Duodenal mucosa (tissue), 2 donors: ENCODE measurements around the gene IFT122.

Experiments used
- H3K27ac ChIP-seq: one replicate; pipeline ENCODE4 v1.7.0; 2013; ENCODE audit warnings: low read depth, low read length
- H3K27me3 ChIP-seq, 2 donors: one replicate each; pipeline ENCODE4 v1.7.0; 2013; ENCODE audit warnings: low read length in 2 of 2, control low read depth in 1 of 2; ENCODE audit not compliant: insufficient read depth in 2 of 2, control insufficient read depth in 1 of 2
- H3K36me3 ChIP-seq, 2 donors: one replicate each; pipeline ENCODE4 v1.7.0; 2013; ENCODE audit warnings: low read length in 2 of 2, control low read depth in 1 of 2; ENCODE audit not compliant: insufficient read depth in 2 of 2, control insufficient read depth in 1 of 2
- H3K4me1 ChIP-seq, 2 donors: one replicate each; pipeline ENCODE4 v1.7.0; 2013; ENCODE audit warnings: low read length in 2 of 2, control low read depth in 1 of 2; ENCODE audit not compliant: insufficient read depth in 2 of 2, control insufficient read depth in 1 of 2
- H3K4me3 ChIP-seq, 2 donors: one replicate each; pipeline ENCODE4 v1.7.0; 2013; ENCODE audit warnings: low read length in 2 of 2, low read depth in 1 of 2
- H3K9ac ChIP-seq, 2 donors: one replicate each; pipeline ENCODE4 v1.7.0; 2013; ENCODE audit warnings: low read length in 2 of 2, low read depth in 1 of 2
- H3K9me3 ChIP-seq, 2 donors: one replicate each; pipeline ENCODE4 v1.7.0; 2013; ENCODE audit warnings: low read length in 2 of 2, control low read depth in 1 of 2; ENCODE audit not compliant: control insufficient read depth in 1 of 2

Gene IFT122

DNA sequence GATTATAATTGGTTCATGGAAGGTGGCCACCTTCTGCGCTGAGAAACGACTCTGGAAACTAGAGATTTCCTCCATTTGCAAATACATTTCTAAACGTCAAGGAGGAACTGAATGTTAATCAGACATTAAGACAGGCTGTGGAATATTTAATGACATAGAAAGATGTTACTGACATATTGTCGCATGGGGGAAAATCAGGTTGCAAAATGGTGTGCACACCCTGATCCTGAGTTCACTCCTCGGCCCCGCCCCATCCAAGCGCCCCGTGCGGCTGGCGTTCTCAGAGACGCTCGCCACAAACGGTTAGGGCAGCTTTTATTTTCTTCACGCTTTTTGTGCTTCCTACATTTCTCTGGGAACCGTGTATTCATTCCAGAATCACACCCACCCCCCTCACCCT lies 113.7 kb downstream of the IFT122 start:
- Histone ChIP-seq H3K27me3 (no peaks in the 10 kb centered on the region), H3K9ac (no peak overlapping the region), H3K27ac (no peak overlapping the region), H3K4me3 (peak overlapping the region in 1 of 2 donors; percentile 32), H3K9me3 (no peaks in the 10 kb centered on the region), H3K36me3 (peaks cover 0 to 3% of the 10 kb centered on the region in 2 donors), H3K4me1 (peaks cover 4 to 12% of the 10 kb centered on the region in 2 donors)

DNA sequence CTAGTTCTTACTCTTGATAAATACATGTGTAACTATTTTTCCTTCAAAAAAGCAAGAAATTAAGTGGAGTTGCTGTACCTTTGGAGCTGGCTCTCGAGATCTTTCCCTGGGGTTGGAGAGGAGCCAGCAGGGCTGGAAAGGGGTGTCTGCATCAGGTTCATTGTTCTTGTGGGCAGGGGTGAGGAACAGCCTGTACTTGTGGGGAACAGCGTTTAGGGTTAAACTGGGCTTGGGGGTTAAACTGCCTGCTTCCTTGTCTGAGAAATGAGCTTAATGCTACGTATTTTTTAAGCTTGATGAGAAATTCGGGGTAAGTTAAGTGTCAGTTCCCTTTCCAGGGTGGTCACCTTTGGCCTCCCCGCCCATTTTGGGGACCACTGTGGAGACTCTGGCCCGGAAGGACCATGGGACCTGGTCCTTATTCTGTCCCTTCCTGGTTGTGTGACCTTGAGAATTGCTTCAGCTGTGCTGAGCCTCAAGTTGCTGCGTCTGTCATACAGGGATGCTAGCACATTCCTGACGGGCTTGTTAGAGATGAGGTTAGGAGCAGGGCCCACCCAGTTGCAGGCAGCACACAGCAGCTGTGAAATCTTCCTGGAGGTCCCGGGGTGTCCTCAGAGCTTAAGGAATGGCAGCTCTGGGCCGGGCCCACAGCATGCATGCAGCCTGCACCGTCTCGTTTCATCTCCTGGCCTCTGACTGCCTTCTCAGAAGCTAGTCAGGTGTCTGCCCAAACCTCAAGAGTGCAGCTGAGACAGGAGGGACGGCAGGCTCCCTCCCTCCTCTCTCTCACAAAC lies 114.5 kb downstream of the IFT122 start:
- H3K36me3 ChIP-seq = peaks cover 0 to 3% of the 10 kb centered on the region in 2 donors
- H3K9me3 ChIP-seq = no peaks in the 10 kb centered on the region
- no peak overlapping the region for H3K9ac ChIP-seq
- no peaks in the 10 kb centered on the region for H3K27me3 ChIP-seq
- no peak overlapping the region for H3K27ac ChIP-seq
- H3K4me3 ChIP-seq = no peak overlapping the region
- peaks cover 6 to 17% of the 10 kb centered on the region in 2 donors for H3K4me1 ChIP-seq

DNA sequence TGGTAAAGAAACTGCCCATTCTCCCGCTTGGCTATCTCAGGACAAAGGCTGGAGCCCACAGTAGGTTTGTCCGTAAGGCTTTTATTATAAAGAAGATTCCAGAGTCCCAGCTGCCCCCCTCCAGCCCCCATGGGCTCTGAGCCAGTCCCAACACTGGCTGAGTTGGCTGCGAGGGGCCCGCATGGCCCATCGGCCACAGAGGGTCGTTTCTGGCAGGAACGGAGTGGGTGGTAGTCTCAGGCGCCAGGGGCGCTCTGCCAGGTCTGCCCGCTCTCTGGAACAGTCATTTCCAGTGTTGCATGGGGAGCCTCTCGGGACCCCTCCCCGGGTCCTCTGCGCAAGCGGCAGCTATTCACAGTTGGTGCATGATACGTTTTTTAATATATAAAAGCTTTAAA lies 115.1 kb downstream of the IFT122 start:
- Histone ChIP-seq H3K9me3 (no peaks in the 10 kb centered on the region), H3K4me1 (peaks cover 12 to 17% of the 10 kb centered on the region in 2 donors), H3K27ac (no peak overlapping the region), H3K4me3 (no peak overlapping the region), H3K9ac (no peak overlapping the region), H3K36me3 (peaks cover 0 to 4% of the 10 kb centered on the region in 2 donors), H3K27me3 (no peaks in the 10 kb centered on the region)

DNA sequence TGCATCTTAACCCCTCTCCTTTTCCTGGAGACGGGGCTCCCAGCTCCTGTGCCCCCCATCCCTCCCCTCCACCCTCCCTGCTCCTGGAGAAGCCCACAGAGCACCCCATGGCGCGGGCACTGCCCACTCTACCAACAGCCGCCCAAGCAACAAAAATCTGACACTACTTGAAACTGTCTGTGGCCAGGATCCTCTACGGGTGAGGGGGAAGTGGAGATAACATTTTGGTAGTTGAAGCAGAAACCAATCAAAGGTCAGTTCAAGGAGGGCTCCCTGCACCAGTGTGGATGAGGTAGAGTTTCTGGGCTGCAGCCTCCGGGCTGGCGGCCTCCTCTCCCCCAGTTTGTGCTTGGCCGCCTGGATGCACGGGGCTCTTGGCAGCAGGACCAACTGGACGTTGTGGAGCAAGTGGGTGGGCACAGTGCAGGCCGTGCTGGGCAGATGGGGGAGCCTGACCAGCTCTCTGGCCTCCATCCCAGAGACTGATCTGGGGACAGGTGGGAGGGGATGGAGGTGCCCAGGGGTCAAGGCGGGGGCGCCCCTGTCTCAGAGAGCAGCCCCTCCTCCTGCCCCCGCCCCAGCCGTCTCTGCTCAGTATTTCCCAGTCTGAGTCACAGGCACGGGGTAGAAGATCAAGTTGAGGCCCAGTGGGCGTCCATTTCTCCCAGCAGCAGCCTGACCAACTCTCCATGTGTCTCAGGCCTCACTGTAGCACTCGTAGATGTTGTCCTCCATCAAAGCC lies 115.8 kb downstream of the IFT122 start:
- peaks cover 0 to 6% of the 10 kb centered on the region in 2 donors for H3K36me3 ChIP-seq
- H3K4me1 ChIP-seq = peaks cover 14 to 17% of the 10 kb centered on the region in 2 donors
- H3K27me3 ChIP-seq = no peaks in the 10 kb centered on the region
- no peak overlapping the region for H3K9ac ChIP-seq
- no peaks in the 10 kb centered on the region for H3K9me3 ChIP-seq
- no peak overlapping the region for H3K4me3 ChIP-seq
- H3K27ac ChIP-seq = no peak overlapping the region

DNA sequence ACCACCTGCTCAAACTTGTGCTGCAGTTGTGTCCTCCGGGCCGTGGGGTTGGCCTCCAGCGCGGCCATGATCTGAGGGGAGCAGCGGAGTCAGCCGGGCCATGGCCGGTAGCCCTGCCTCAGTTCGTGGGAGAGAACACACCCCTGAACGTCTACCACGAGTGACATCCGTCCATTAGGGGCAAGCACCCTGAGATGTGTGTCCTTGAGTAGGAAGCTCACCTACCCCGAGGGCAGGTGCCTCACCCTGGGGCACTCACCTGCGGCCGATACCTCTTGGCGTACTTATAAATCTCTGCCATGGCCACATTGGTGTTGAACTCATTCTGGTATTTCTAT lies 116.3 kb downstream of the IFT122 start:
- H3K9me3 ChIP-seq = no peaks in the 10 kb centered on the region
- H3K9ac ChIP-seq = no peak overlapping the region
- H3K27me3 ChIP-seq = no peaks in the 10 kb centered on the region
- H3K4me1 ChIP-seq = peaks cover 17 to 20% of the 10 kb centered on the region in 2 donors
- peaks cover 0 to 6% of the 10 kb centered on the region in 2 donors for H3K36me3 ChIP-seq
- no peak overlapping the region for H3K27ac ChIP-seq
- H3K4me3 ChIP-seq = no peak overlapping the region

DNA sequence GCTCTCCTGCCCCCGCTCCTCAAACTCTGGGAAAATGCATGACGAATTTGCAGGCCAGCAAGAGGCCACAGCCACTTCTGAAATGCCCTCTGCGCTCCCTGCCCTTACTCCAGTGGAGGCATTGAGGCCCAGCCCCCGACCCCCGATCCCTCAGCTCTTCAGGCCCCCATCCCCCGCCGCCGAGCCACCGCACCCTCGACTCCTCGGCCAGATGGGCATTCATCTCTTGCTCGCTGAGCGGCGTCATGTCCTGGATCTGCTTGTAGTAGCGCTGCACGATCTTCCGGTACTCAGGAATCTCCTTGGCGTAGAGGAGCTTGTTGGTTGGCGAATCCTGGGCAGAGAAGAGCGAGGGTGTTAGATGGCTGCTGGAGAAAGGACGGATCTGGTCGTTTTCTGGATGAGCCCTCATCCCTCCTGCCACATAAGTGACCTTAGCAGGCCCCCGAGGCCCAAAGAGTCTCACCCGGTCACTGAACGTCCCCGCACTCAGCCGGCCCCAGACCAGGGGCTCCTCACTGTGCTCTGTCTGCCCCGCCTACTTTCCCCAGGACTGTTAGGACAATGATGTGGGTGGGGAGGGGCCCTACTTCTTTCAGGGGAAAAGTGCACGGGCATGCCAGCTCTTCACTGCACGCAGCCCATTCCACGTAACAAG lies 117.0 kb downstream of the IFT122 start:
- H3K27me3 ChIP-seq = no peaks in the 10 kb centered on the region
- H3K4me3 ChIP-seq = no peak overlapping the region
- no peak overlapping the region for H3K9ac ChIP-seq
- H3K36me3 ChIP-seq = peaks cover 0 to 6% of the 10 kb centered on the region in 2 donors
- H3K27ac ChIP-seq = no peak overlapping the region
- H3K9me3 ChIP-seq = no peaks in the 10 kb centered on the region
- peaks cover 17 to 21% of the 10 kb centered on the region in 2 donors for H3K4me1 ChIP-seq

DNA sequence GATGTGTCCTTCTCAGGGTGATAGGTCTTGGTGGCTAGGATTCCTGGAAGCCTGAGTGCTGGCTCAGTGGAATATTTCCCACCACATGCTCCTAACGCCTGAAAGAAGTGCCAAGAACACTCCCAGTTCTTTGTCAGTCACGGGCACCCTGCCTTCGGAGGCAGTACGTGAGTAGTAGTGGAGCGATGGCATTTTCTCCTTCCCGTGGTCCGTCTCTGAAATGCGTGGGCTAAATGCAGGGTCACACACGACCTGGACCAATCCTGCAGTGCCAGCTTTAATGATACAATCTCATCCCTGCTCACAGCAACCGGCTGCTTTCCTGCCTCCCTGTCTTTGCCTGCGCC lies 117.5 kb downstream of the IFT122 start:
- Histone ChIP-seq H3K4me1 (peaks cover 17 to 21% of the 10 kb centered on the region in 2 donors), H3K27ac (no peak overlapping the region), H3K9ac (no peak overlapping the region), H3K36me3 (peaks cover 0 to 10% of the 10 kb centered on the region in 2 donors), H3K9me3 (no peaks in the 10 kb centered on the region), H3K4me3 (no peak overlapping the region), H3K27me3 (no peaks in the 10 kb centered on the region)

DNA sequence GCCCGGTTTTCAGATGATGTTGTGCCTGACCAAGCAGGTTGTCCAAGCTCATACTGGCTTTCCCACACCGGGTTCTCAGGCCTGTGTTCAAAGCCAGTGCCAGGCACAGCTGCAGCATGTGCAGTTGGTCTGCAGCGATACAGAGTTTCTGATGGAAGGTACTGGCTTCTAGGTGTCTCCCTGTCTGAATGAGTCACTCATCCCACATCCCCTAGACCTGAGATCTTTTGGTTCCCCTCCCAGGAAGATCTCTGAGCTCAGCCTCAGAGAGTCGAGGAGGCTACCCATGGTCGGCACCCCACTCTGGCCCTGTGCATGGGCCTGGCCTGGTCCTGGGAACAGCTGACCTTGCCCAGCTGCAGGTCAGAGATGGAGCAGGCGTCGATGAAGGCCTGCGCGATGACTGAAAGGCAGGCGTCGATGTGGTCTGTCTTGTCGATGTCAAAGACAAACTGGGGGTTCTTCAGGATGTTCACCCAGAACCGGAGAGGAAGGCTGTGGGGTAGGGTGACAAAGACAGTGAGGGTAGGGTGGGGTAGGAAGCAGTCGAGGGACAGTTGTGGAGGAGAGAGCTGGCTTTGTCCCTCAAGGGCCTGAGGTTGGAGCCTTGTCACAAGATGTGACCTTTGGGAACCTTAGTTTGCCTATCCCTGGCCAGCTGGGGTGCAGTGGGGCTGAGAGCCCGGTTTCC lies 118.2 kb downstream of the IFT122 start:
- no peaks in the 10 kb centered on the region for H3K9me3 ChIP-seq
- H3K27me3 ChIP-seq = no peaks in the 10 kb centered on the region
- H3K9ac ChIP-seq = no peak overlapping the region
- H3K36me3 ChIP-seq = peaks cover 0 to 17% of the 10 kb centered on the region in 2 donors
- peaks cover 16 to 21% of the 10 kb centered on the region in 2 donors for H3K4me1 ChIP-seq
- no peak overlapping the region for H3K4me3 ChIP-seq
- H3K27ac ChIP-seq = no peak overlapping the region

DNA sequence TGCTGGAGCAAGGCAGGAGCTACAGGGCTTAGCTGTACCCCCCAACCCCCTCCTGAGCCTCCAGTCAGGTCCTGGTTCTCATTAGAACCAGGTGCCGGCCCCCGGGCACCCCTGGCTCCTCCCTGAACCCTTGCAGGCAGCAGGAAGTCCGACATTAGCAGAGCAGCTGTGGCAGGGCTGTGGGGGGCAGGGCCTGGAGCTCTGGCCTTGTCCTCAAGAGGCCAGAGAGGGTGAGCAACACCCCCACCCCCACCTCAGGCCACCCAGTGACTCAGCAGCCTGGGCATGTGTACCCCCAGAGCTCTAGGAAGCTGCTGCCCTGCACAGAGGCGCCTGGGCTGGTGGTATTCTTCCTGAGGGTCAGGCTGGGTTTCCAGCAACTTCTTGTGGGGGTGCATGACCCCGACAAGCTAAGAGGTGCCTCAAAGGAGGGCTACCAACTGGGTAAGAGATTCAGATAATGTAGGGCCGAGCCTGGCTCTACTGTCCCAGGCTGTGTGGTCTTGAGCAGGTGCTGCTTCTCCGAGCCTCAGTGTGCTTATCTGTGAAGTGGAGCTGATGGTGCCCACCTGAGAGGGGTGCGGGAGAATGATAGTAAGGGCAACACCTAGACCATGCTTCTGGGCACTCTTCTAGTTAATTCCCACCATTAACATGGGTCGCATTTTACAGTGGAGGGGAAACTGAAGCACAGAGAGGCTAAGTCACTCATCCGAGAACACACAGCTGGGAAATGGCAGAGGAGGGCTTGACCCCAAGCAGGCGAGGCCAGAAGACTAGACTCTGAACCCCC lies 118.9 kb downstream of the IFT122 start:
- H3K36me3 ChIP-seq = peaks cover 0 to 20% of the 10 kb centered on the region in 2 donors

More for the DNA sequence above, 118.9 kb downstream of the IFT122 start:
- no peak overlapping the region for H3K9ac ChIP-seq
- H3K9me3 ChIP-seq = no peaks in the 10 kb centered on the region
- peaks cover 8 to 21% of the 10 kb centered on the region in 2 donors for H3K4me1 ChIP-seq
- no peak overlapping the region for H3K27ac ChIP-seq
- H3K4me3 ChIP-seq = no peak overlapping the region
- H3K27me3 ChIP-seq = no peaks in the 10 kb centered on the region
